PC-9 (cell line): ENCODE data around the gene FZD8. TPM values are rescaled to one million over a fixed set of nuclear protein-coding genes. Genes with fewer than 3 reads are reported as not detected.

Source experiments
- BruUV-seq: library from RNA; stranded (reverse); fragments of 400-500 nt; replicated peaks from 2 replicates; lab custom pipeline; 2021; lab: Mats Ljungman, UMichigan
- CTCF ChIA-PET: fragments of 300-600 bp; sonication (Branson Sonifier 250); formaldehyde crosslinking; loops from one replicate; lab custom pipeline; 2022; ENCODE audit warnings: antibody characterized with exemption; lab: Charles Lee
- POLR2A ChIA-PET: fragments of 300-600 bp; sonication (Branson Sonifier 250); formaldehyde crosslinking; loops from one replicate; lab custom pipeline; 2022; ENCODE audit warnings: antibody characterized with exemption; ENCODE audit not compliant: unreplicated experiment; lab: Charles Lee
- DNase-seq, 2 experiments: peaks; one replicate each; pipeline versions ENCODE4 v3.0.0 to v3.0.0-alpha.2; 2015 to 2022; ENCODE audit warnings: mixed read lengths in 1 of 2
- H2AFZ ChIP-seq: fragments of 200-600 bp; sonication (generic); 2 replicates; pipeline ENCODE4 v1.8.1; 2017; ENCODE audit warnings: antibody characterized with exemption
- H3F3A ChIP-seq: fragments of 200-600 bp; sonication (generic); 2 replicates; pipeline ENCODE4 v1.8.1; 2017; ENCODE audit warnings: antibody characterized with exemption, mild to moderate bottlenecking, low read depth; ENCODE audit not compliant: insufficient read depth
- H3K27ac ChIP-seq: fragments of 200-600 bp; sonication (generic); 2 replicates; pipeline ENCODE4 v1.6.1; 2016; ENCODE audit warnings: mixed run types
- H3K27me3 ChIP-seq: fragments of 200-600 bp; sonication (generic); 2 replicates; pipeline ENCODE4 v1.6.1; 2016; ENCODE audit warnings: low read depth, mixed run types; ENCODE audit not compliant: insufficient read depth
- H3K36me3 ChIP-seq: fragments of 200-600 bp; sonication (generic); 2 replicates; pipeline ENCODE4 v1.6.1; 2016; ENCODE audit warnings: low read depth, mixed run types
- H3K4me1 ChIP-seq: fragments of 200-600 bp; sonication (generic); replicated peaks from 2 replicates; pipeline ENCODE4 v1.6.1; 2016; ENCODE audit warnings: mixed run types; ENCODE audit not compliant: insufficient read depth
- H3K4me2 ChIP-seq: fragments of 200-600 bp; sonication (generic); 2 replicates; pipeline ENCODE4 v1.6.1; 2017; ENCODE audit warnings: mixed run types
- H3K4me3 ChIP-seq: fragments of 200-600 bp; sonication (generic); 2 replicates; pipeline ENCODE4 v1.6.1; 2016; ENCODE audit warnings: mixed run types
- H3K79me2 ChIP-seq: fragments of 200-600 bp; sonication (generic); 2 replicates; pipeline ENCODE4 v1.6.1; 2017; ENCODE audit warnings: low read depth, mixed run types
- H3K9me2 ChIP-seq: fragments of 200-600 bp; sonication (generic); 2 replicates; pipeline ENCODE4 v1.8.1; 2017; ENCODE audit warnings: mild to moderate bottlenecking; ENCODE audit not compliant: insufficient read depth
- H3K9me3 ChIP-seq: fragments of 200-600 bp; sonication (generic); 2 replicates; pipeline ENCODE4 v1.8.1; 2016; ENCODE audit warnings: low read depth; ENCODE audit not compliant: insufficient read depth
- H4K20me1 ChIP-seq: fragments of 200-600 bp; sonication (generic); 2 replicates; pipeline ENCODE4 v1.8.1; 2017; ENCODE audit not compliant: insufficient read depth
- CTCF ChIP-seq: fragments of 200-600 bp; sonication (generic); conservative IDR thresholded peaks from 2 replicates; pipeline ENCODE4 v1.6.1; 2017; ENCODE audit warnings: mixed run types, antibody characterized with exemption, mild to moderate bottlenecking, moderate library complexity
- EZH2 ChIP-seq: fragments of 200-600 bp; sonication (generic); IDR thresholded peaks from 2 replicates; pipeline ENCODE4 v1.8.0; 2017; ENCODE audit warnings: antibody characterized with exemption, low read depth
- intact Hi-C: fragments of 100-400 bp; cut with micrococcal nuclease; formaldehyde crosslinking; loops from one replicate; pipeline ENCODE4 v1.10.0; 2022; ENCODE audit not compliant: unreplicated experiment
- total RNA-seq: library from RNA; stranded (reverse); gene quantifications from 2 replicates; pipeline ENCODE4 v1.2.3, GENCODE V29; 2021

FZD8 gene
- total RNA-seq, 1 experiment from 2014 or later = not detected

- no peaks in the 10 kb centered on the region; the same call in 1 of the 2 replicates for H3K9me2 ChIP-seq
Observed at GRCh38 chr10:35667270-35667889, 25.3 kb upstream of the FZD8 start.

GRCh38 chr10:35661236-35661635, 19.1 kb upstream of the FZD8 start:
- no peak overlapping the region for H3K4me3 ChIP-seq
- no peaks in the 10 kb centered on the region for H3K27me3 ChIP-seq
- no peaks in the 10 kb centered on the region for H3K4me1 ChIP-seq
- CTCF ChIA-PET = no interaction called here
- TF ChIP-seq EZH2 (no peak), CTCF (no peak)
- H3K9me2 ChIP-seq = no peaks in the 10 kb centered on the region; the same call in 1 of the 2 replicates
- H3K36me3 ChIP-seq = no peaks in the 10 kb centered on the region
- H2AFZ ChIP-seq = no peak overlapping the region
- intact Hi-C loops = no loop called here
- H3K9me3 ChIP-seq = no peaks in the 10 kb centered on the region
- H4K20me1 ChIP-seq = no peaks in the 10 kb centered on the region
- BruUV-seq = no TSS peak
- no peak overlapping the region for H3K4me2 ChIP-seq
- H3F3A ChIP-seq = no peaks in the 10 kb centered on the region
- H3K27ac ChIP-seq = no peak overlapping the region
- POLR2A ChIA-PET = no interaction called here
- H3K79me2 ChIP-seq = no peaks in the 10 kb centered on the region
- DNase-seq = no peak

More at GRCh38 chr10:35667270-35667889, 25.3 kb upstream of the FZD8 start:
- Histone ChIP-seq H3K79me2 (no peaks in the 10 kb centered on the region), H3K9me3 (no peaks in the 10 kb centered on the region), H2AFZ (no peak overlapping the region), H3F3A (no peaks in the 10 kb centered on the region), H3K4me2 (no peak overlapping the region), H3K4me1 (no peaks in the 10 kb centered on the region), H4K20me1 (no peaks in the 10 kb centered on the region), H3K27ac (no peak overlapping the region), H3K27me3 (no peaks in the 10 kb centered on the region), H3K4me3 (no peak overlapping the region), H3K36me3 (no peaks in the 10 kb centered on the region)
- no peak for DNase-seq
- TF ChIP-seq CTCF (no peak), EZH2 (no peak)
- CTCF ChIA-PET = no interaction called here
- POLR2A ChIA-PET = no interaction called here
- intact Hi-C loops = no loop called here
- BruUV-seq = no TSS peak

GRCh38 chr10:35659456-35659855, 17.4 kb upstream of the FZD8 start:
- DNase-seq = no peak
- POLR2A ChIA-PET = no interaction called here
- H4K20me1 ChIP-seq = no peaks in the 10 kb centered on the region
- no peak for TF ChIP-seq CTCF
- no peak for TF ChIP-seq EZH2
- intact Hi-C loops = no loop called here
- H3K27me3 ChIP-seq = no peaks in the 10 kb centered on the region
- no TSS peak for BruUV-seq
- no peaks in the 10 kb centered on the region for H3K79me2 ChIP-seq
- no peaks in the 10 kb centered on the region; the same call in 1 of the 2 replicates for H3K9me2 ChIP-seq
- no peaks in the 10 kb centered on the region for H3K4me1 ChIP-seq
- H3K27ac ChIP-seq = no peak overlapping the region
- no peaks in the 10 kb centered on the region for H3F3A ChIP-seq
- H2AFZ ChIP-seq = no peak overlapping the region
- H3K4me2 ChIP-seq = no peak overlapping the region
- no peaks in the 10 kb centered on the region for H3K36me3 ChIP-seq
- no peak overlapping the region for H3K4me3 ChIP-seq
- no peaks in the 10 kb centered on the region for H3K9me3 ChIP-seq
- CTCF ChIA-PET = no interaction called here
